SK-N-SH (cell line): ENCODE results near the gene LIMA1.

Experiments used
- CTCF ChIP-seq: fragments of 200-600 bp; sonication (generic); IDR thresholded peaks from 2 replicates; pipeline ENCODE4 v1.6.1; 2017; ENCODE audit warnings: antibody characterized with exemption, mild to moderate bottlenecking, moderate library complexity
- EZH2phosphoT487 ChIP-seq: fragments of 200-600 bp; sonication (generic); IDR thresholded peaks from 2 replicates; pipeline ENCODE4 v1.6.1; 2017; ENCODE audit warnings: low read depth, mixed run types, mild to moderate bottlenecking, antibody characterized with exemption, moderate library complexity, borderline replicate concordance
- FOXM1 ChIP-seq: IDR thresholded peaks from 2 replicates; pipeline ENCODE4 v1.4.0; 2012; ENCODE audit warnings: low read depth, mild to moderate bottlenecking
- JUND ChIP-seq: IDR thresholded peaks from 2 replicates; pipeline ENCODE4 v1.4.0; 2012
- MAX ChIP-seq: IDR thresholded peaks from 2 replicates; pipeline ENCODE4 v1.4.0; 2012; ENCODE audit warnings: low read depth
- POLR2AphosphoS5 ChIP-seq: IDR thresholded peaks from 2 replicates; pipeline ENCODE4 v1.6.1; 2012; ENCODE audit warnings: low read depth, low read length
- RCOR1 ChIP-seq: fragments of 150-350 bp; IDR thresholded peaks from 2 replicates; pipeline ENCODE4 v1.6.1; 2017; ENCODE audit warnings: antibody characterized with exemption, low read length
- REST ChIP-seq: IDR thresholded peaks from 2 replicates; pipeline ENCODE4 v1.6.1; 2012; ENCODE audit warnings: mild to moderate bottlenecking, low read depth, low read length, moderate library complexity
- TAF1 ChIP-seq: IDR thresholded peaks from 2 replicates; pipeline ENCODE4 v1.6.1; 2012; ENCODE audit warnings: low read depth, mild to moderate bottlenecking, low read length, moderate library complexity, borderline replicate concordance
- USF2 ChIP-seq: fragments of 150-350 bp; IDR thresholded peaks from 2 replicates; pipeline ENCODE4 v1.6.1; 2017; ENCODE audit warnings: antibody characterized with exemption, low read length, low read depth, borderline replicate concordance

GRCh38 chr12:50212071-50212467, 71.3 kb downstream of the LIMA1 start:
- TF ChIP-seq CTCF (no peak), POLR2AphosphoS5 (no peak), REST (no peak), TAF1 (no peak), JUND (no peak), USF2 (no peak), EZH2phosphoT487 (no peak), FOXM1 (no peak), MAX (no peak), RCOR1 (no peak)
